GM03348 (cell line): ENCODE measurements around the gene UBE2E2.

Experiments used
- DNase-seq: peaks from one replicate; pipeline ENCODE4 v3.0.0; 2012; ENCODE audit warnings: low spot score

UBE2E2 gene

GRCh38 chr3:23276913-23277658 is 74.0 kb downstream of the UBE2E2 start:
- no peak for DNase-seq

GRCh38 chr3:23277688-23278087 is 74.6 kb downstream of the UBE2E2 start:
- DNase-seq: no peak

- no peak for DNase-seq
Measured at GRCh38 chr3:23283625-23284024, 80.5 kb downstream of the UBE2E2 start.

DNA sequence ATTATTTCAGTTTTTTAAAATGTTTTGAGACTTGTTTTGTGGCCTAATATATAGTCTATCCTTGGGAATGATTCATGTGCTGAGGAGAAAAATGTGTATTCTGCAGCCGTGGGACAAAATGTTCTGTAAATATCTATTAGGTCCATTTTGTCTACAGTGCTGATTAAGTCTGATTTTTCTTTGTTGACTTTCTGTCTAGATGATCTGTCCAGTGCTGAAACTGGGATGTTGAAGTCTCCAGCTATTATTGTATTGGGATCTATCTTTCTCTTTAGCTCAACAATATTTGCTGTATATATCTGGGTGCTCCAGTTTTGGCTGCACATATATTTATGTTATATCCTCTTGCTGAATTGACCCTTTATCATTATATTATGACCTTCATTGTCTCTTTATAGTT is 85.2 kb downstream of the UBE2E2 start:
- DNase-seq: no peak

- DNase-seq: no peak
Measured at GRCh38 chr3:23288715-23289114, 85.6 kb downstream of the UBE2E2 start.

- no peak for DNase-seq
Measured at GRCh38 chr3:23292432-23292831, 89.3 kb downstream of the UBE2E2 start.

DNA sequence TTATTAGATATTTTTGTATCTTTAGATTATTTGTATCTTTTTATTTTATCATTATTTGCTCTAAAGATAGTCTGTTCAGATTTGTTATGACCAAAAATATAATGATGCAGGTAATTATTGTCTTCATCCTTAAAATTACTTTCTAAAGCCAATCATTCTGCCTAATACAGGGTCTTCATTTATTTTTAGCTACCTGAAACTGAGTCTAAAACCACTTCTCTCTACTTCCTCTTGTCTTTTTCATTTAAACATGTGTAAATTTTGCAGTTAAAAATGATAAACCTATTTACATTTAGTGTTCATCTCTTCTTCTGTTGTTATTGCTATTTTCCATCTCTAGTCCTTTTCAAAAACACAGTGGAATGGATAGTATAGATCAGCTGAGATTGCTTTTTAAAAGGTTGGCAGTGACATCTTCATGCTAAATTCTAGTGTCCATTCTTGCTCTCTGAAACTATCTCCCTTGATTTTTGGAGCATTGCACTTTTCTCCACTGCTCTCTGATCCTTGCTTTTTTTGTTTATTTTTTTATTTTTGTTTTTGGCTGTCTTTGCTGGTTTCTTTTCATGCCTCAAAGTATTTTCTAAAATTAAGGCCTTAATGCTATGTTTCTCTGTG is 91.8 kb downstream of the UBE2E2 start:
- no peak for DNase-seq

- no peak for DNase-seq
Measured at GRCh38 chr3:23301819-23302218, 98.7 kb downstream of the UBE2E2 start.

DNA sequence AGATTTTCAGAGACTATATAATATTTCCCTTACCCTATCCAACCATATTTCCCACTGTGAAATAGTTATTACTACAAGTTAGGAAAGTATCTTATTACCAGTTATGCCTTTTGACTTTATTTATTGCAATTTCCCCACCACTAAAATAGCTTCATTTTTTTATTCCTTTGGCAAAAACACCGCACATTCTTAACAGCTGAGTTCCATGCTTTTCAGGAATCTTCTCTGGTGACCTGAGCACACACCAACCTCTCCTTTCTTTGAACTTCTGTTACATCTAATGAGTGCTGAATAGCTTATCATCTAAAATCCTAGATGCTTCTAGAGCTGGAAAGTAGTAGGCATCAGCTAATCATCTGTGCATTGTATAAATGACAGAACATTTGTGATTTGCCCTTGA is 99.1 kb downstream of the UBE2E2 start:
- DNase-seq: peak; percentile 48

DNA sequence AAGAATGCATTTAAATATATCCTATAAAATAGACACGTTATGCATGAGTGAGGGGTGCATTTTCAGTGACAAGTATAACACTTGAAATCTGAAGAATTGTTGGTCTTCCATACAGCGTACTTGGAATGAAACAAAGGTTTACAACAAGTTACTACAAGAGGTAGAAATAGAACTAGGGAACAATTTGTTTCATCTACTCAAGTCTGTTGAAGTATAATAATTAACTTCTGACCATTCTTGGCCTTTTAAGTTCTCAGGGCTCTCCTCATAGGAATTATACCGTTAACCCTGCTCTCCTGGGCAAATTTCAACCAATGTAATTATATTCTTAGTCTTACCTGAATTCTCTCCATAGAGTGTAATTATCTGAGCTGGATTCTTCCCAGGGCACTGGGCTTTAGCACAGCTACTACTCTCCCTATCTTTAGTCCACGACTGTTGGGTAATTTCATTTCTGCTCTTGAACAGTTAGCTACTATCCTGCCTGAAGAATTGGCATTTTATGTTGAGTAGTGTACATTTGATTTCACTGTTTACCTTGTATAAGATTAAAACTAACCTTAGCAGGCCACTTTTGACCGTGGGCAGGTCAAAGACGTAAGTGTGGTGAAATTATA is 100.6 kb downstream of the UBE2E2 start:
- no peak for DNase-seq

DNA sequence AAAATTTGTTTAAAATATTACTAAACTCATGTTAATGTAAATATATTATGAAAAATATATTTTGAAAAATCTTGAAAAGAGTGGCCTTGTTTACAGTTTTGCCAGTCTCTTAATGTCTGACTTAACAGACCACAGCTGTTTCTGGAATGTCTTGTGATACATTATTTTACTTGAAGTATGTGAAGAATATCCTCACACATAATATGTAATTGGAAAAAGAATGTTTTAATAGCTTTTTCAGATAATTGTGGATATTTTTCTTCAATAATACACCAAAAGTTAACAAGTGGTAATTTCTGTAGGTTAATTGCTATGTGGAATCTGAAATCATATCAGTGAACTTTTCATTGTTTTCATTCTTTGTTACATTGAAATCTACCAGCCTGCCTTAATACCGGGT is 101.3 kb downstream of the UBE2E2 start:
- DNase-seq: peak; percentile 41

DNA sequence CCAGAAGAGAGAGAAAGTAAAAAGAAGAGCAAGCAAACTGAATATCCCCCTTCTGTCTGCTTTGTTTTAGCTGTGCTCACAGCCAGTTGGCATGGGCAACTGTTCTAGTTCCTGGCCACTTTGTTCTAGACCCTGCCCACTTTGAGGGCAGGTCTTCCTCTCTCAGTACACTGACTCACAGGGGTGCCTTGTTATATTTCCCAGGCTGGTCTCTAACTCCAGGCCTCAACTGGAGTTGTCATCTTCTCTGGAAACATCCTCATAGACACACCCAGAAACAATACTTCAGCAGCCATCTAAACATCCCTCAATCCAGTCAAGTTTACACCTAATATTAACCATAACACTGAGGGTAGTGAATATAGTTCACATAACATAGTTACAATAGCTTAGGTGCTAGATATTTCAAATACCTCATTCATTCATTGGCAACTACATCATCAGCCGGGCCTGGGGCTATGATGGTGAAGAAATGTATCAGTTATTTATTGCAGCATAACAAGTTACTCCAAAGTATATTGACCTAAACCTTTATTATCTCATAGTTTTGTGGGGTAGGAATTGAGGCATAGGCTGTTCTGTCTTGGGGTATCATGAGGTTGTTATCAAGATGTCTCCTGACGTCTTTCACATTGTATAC is 106.0 kb downstream of the UBE2E2 start:
- DNase-seq: no peak

- no peak for DNase-seq
Measured at GRCh38 chr3:23312866-23313265, 109.7 kb downstream of the UBE2E2 start.

DNA sequence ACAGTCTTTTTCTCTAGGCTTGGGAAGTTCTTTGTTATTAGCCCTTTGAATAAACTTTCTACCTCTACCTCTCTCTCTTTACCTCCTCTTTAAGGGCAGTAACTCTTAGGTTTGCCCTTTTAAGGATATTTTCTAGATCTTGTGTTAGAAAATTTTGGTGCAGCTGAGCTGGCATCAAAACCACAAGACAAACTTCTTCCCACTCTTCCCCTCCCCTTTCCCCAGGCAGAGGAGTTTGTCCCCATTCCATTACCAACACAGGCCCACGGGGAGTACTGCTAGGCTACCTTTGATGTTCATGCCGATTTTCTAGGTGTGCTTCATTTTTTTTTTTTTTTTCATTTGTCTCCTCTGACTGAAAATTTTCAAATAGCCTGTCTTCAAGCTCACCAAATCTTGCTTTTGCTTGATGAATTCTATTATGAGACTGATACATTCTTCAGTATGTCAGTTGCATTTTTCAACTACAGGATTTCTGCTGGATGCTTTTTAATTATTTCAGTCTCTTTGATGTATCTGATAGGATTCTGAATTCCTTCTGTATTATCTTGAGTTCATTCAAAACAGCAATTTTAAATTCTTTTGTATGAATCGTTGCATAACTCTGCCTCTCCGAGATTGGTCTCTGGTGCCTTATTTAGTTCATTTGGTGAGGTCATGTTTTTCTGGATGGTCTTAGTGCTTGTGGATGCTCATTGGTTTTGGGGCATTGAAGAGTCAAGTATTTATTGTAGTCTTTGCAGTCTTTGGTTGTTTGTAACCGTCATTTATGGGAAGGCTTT is 112.0 kb downstream of the UBE2E2 start:
- DNase-seq: peak; percentile 6

- DNase-seq: no peak
Measured at GRCh38 chr3:23316924-23317323, 113.8 kb downstream of the UBE2E2 start.

- no peak for DNase-seq
Measured at GRCh38 chr3:23319366-23320312, 116.5 kb downstream of the UBE2E2 start.

DNA sequence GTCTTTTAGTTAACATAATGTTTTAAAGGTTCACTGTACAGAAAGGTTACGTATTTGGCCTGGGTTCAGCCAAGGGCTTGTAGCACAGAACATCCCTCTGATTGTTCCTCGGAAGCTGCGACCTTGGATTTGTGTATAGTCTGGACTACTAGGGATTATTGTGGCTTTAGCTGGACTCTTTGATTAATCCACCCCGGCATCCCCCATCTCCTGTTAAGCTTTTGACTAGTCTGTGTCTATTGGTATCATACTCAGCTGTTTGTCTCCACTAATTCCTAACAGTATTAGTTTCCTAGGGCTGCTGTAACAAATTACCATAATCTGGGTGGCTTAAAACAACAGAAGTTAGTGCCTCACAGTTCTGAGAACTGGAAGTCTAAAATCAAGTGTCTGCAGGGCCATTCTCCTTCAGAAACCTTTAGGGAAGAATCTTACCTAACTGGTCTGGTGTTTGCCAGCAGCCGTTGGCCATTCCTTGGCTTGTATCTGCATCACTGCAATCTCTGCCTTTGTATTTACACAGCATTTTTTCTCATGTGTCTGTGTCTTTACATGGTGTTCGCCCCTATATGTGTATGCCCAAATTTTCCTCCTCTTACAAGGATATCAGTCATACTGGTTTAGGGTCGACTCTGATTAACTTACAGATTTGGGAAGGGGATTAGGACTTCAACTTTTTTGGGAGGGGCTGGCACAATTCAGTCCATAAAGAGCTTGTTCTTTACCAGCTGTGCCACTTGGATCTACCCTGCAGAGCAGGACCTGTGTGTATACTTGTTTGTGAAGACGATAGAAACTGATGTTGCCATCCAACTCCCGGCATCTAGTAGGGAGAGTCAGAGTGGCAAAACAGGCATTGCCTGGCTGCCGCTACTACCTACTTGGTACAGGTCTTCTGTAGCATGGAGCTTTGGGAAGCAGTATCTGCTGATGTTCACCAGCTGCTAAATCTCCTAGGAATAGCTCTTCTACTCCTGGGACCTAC is 117.8 kb downstream of the UBE2E2 start:
- no peak for DNase-seq

DNA sequence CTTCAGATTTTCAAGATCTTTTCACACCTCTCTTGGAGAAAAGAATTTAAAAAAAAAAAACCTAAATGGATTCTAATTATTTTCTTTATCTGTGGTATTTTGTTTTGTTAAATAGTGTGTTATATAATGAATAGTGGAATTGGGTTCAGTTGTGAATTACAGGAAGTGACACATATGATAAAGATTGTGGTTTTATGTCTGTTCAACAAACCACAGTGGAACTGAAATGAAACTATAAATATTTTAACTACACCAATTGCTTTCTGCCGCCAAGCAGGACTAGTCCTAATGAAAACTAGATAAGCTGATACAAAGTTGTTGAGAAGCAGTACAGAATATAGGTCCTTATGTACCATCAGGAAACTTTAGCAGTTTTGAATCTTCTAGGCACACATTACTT is 121.6 kb downstream of the UBE2E2 start:
- peak; percentile 47 for DNase-seq

GRCh38 chr3:23325466-23326065 is 122.4 kb downstream of the UBE2E2 start:
- no peak for DNase-seq
